CD4-positive, alpha-beta T cell treated with Interleukin-2 at 100 ng/mL for 4 hours (primary cell): ENCODE data around the gene CD27.
A peak's percentile ranks its signal among the peaks of the same experiment; 100 is the strongest.
"Not testable (repeated sequence)": the region's sequence is repeated elsewhere in the genome, so short reads cannot be mapped to it uniquely, and the experiment has no call there.

Experiments
- DNase-seq: peaks from one replicate; pipeline ENCODE4 v3.0.0-alpha.2; 2020; ENCODE audit warnings: low spot score

The CD27 gene

DNA sequence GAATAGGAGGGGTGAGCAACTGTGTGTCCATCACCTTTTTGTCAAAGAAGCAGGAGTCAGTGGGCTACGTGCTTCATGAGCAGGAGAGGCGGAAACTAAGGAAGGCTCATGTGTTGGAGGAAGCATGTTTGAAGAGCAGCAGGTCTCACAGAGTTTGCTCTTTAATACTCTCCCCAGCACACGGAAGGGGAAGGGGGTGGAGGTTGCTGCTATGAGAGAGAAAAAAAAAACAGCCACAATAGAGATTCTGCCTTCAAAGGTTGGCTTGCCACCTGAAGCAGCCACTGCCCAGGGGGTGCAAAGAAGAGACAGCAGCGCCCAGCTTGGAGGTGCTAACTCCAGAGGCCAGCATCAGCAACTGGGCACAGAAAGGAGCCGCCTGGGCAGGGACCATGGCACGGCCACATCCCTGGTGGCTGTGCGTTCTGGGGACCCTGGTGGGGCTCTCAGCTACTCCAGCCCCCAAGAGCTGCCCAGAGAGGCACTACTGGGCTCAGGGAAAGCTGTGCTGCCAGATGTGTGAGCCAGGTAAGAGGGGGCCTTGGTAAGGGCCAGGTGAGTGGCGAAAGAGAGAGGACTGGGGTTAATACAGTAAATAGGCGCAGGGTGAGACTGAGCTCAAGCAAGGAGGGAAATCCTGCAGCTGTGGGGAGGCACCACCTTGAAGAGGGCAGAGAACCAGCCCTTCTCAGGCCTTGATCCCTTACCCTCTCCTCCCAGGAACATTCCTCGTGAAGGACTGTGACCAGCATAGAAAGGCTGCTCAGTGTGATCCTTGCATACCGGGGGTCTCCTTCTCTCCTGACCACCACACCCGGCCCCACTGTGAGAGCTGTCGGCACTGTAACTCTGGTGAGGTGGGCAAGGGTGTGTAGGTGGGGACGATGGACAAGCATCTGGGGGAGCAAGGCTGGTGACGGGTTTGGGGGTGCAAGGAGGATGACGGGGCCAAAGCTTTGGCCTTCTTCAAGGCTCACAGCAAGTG, at the start of gene CD27:
CD27 (plus strand) TSS at position 252 of the 985 bp plus-strand sequence; CDS start at position 393, 141 bp downstream.
- DNase-seq, result peak; percentile 47

DNA sequence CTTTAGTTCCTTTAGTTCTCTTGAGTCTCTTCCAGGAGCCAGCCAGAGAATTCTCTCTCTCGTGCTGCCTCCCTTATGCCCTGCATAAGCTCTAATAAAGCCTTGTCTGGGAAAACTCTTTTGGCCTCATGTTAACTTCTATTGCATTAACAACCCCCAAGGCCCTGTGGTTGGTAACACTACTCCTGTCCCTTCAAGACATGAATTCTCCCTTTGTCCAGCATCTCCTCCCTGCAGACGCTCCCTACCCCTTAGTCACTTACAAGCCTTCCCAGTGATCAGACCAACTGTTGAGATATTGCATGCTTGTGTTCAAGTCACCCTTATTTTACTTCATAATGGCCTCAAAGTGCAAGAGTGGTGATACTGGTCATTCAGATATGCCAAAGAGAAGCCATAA, 48.7 kb upstream of the CD27 start:
- DNase-seq, result no peak

- DNase-seq, result no peak
Measured at GRCh38 chr12:6399884-6400644, 44.7 kb upstream of the CD27 start.

- no peak for DNase-seq
Measured at GRCh38 chr12:6404390-6404789, 40.4 kb upstream of the CD27 start.

- DNase-seq, result no peak
Measured at GRCh38 chr12:6405963-6406362, 38.8 kb upstream of the CD27 start.

DNA sequence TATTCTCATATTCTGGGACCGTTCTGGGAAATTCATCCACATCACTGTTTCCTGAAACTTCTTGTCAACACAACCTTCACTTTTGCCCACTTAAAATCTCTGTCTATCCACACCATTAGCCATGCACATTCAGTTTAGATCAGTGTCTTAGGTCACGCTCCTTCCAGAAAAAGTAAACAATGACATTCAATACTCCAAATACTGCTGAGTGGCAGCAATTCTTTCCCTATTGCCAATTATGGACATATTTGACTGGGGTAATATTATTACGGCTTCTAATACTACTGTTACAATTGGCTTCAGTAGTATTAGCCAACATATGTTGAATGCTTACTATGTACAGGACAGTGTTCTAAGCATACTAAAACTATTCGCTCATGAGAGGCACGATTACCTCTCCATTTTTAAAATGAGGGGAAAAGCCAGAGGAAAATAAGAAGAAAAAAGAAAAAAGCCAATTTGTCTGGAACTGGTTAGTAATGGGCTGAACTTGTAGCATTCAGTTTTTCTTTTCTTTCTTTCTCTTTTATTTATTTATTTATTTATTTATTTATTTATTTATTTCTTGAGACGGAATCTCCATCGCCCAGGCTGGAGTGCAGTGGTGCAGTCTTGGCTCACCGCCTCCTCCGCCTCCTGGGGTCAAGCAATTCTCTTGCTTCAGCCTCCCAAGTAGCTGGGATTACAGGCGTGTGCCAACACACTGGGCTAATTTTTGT, 37.4 kb upstream of the CD27 start:
- DNase-seq, result no peak

DNA sequence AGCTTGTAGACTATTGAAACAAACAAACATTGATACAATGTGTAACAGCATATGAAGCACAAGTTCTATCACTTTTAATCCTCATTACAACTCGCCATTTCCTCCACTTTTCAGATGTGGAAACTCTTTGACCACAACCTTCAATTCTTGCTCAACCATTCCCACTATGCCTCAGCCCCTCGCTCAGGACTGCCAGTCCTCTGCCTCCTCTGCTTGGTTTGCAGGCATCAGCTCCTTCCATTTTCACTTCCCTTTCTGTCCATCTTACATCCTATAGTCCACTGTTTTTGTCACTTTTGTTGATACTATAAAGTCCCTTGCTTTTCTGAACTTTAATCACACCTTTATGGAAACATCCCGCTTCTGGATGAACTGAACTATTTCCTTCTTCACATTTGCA, 28.2 kb upstream of the CD27 start:
- no peak for DNase-seq

DNA sequence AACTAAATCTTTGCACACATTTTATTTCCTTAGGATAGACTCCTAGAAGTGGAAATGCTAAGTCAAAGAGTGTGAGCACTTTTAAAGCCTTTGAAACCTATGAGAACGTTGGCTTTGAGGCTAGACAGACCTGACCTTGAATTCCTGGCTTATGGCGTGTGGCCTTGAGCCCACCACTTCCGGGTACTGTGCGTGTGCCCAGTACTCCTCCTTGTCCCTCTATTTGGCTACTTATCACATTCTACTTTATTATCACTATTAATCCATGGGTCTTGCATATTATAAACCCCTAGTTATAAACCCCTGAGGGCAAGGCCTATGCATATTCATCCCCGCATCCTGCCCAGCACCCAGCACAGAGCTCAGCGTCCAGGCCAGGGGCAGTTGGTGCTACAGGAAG, 26.0 kb upstream of the CD27 start:
- DNase-seq, result no peak

DNA sequence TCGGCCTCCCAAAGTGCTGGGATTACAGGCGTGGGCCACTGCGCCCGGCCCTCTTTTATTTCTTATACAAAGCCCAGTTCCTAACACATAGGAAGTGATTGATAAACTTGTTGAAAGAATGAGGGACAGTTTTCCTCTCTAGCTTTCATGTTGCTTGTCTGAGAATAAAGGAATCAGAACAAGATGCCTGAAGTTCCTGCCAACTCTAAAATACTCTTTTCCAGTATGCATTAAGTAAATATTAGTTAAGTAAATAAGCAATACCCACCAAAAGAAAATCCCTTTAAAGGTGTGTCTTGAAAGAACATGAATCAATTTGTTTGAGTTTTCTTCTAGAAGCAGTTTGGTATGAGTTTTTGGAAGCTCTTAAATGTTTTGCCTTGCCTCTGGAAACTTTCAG, 24.4 kb upstream of the CD27 start:
- DNase-seq, result no peak

DNA sequence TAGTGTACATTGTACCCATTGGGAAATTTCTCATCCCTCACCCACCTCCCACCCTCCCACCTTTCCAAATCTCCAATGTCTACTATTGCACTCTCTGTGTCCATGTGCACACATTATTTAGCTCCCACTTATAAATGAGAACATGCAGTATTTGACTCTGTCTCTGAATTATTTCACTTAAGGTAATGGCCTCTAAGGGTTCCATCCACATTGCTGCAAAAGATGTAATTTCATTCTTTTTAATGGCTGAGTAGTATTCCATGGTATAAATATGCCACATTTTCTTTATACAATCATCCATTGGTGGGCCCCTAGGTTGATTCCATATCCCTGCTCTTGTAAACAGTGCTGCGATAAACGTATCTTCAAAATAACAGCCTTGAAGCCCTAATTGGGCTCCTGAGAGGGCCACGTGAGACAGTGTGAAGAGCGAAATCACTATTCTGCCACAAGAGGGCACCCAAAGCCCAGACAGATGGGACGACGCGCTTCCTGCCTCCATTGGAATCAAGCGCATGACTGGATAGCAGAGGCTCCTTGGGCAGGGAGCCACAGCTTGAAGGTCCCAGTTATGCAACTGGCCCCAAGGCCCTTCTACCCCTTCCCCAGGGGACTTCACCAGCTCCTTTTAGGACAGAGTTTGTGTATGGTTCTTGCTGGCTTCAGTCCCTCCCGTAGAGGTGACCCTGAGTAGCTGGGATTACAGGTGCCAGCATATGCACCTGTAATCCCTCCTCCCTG, 21.3 kb upstream of the CD27 start:
- peak; percentile 89 for DNase-seq

- DNase-seq, result no peak
Measured at GRCh38 chr12:6424008-6424347, 20.8 kb upstream of the CD27 start.

DNA sequence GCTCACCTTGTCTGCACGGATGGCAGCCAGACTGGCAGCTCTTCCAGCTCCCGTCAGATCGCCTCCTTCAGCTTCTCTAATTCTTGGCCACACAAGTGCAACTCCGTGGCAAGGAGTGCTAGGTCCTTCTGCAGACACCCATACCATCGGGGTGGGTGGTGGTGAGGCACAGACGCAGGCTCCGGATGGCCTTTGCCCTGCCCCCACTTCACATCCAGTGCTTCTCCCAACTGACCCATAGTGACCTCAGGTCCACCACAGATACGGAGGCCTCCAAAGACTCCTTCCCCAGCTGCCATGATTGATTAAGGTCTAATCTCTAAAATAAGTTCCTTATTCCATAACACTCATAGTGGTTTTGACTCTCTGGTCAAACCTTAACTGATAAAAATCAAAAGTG, 19.9 kb upstream of the CD27 start:
- no peak for DNase-seq

DNA sequence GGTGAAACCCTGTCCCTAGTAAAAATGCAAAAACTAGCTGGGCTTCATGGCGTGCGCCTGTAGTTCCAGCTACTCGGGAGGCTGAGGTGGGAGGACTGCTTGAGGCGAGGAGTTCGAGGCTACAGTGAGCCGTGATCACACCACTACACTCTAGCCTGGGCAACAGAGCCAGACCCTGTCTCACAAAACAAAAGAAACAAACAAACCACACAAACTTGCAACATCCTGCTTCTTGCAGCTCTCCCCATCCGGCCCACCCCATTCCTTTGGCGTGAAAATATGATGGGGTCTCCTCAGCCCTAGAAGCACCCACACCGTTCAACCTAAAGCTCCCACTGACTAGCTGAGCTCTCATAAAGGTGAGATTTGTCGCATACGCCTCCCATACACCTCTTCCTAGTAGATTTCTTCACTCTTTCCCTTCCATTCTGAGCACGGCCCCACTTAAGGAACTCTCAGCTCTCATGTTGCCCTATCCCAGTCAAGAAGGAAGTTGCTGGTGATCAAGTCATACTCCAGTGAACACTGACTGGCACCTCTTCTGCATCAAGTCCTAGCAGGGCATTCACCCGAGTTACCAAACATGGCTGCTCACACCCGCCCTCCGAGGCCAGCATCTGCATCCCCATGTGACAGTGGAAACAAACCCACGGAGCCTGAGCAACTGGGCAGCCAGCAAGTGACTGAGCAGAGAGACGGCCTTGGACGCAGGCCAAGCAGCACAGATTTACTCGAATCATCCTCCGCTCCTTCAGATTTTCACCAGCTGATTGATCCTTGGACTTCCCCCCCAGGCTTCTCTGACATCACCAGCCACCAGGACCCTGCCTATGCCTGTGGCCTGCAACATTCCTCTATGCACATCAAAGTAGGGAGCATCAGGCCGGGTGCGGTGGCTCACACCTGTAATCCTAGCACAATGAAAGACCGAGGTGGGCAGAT, 18.9 kb upstream of the CD27 start:
- no peak for DNase-seq

GRCh38 chr12:6426882-6427671, 17.7 kb upstream of the CD27 start:
- peak; percentile 91 for DNase-seq

DNA sequence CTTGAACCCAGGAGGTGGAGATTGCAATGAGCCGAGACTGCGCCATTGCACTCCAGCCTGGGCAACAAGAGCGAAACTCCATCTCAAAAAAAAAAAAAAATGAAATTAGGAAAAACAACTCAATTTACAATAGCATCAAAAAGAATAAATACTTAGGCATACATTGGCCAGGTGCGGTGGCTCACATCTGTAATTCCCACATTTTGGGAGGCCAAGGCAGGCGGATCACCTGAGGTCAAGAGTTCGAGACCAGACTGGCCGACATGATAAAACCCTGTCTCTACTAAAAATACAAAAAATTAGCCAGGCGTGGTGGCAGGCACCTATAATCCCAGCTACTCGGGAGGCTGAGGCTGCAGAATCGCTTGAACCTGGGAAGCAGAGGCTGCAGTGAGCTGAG, 17.0 kb upstream of the CD27 start:
- DNase-seq, result not testable (repeated sequence)

- no peak for DNase-seq
Measured at GRCh38 chr12:6428326-6428725, 16.4 kb upstream of the CD27 start.

DNA sequence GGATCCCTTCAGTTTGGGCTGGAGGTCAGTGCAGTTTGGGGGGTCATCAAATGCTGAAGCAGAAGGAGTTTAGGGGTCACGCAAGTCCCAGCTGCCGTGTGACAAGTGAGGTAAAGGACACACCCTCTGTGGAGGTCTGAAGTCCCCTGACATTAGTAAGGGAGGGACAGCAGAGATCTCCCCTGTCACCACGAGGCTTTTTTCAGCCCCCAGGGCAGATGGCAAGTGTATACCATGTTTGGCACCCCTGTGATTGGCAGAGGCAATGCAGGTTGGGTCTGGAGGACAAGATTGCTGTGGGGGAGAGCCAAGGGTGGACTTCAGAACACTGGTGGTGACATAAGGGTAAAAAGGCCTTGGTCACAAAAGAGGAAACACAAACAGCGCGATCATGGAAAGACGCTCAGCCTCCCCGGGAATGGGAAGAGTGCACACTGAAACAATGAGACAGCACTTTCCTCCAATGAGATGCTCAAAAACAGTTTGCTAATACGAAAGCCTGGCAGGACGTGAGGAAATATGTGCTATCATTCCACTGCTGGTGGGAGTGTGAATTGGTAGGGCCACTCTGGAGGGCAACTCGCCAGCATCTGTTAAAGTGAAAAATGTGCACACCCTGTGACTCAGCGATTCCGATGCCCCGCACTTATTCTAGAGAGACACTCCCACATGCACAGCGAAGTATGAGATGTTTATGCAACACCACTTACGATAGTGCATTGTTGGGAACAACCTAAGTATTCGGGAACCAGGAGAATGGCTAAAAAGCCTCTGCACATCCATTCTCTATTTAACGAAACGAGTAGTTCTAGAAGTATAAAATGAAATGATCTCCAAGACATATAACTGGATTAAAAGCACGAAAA, 14.4 kb upstream of the CD27 start:
- DNase-seq, result peak; percentile 38

- DNase-seq, result no peak
Measured at GRCh38 chr12:6432991-6433390, 11.8 kb upstream of the CD27 start.
